Liver (tissue), 9 donors: ENCODE results near the gene SLC25A22. TPM values are rescaled to one million over a fixed set of nuclear protein-coding genes. Genes with fewer than 3 reads are reported as not detected.

ENCODE experiments used
- DNase-seq: peaks from one replicate; pipeline ENCODE4 v3.0.0-alpha.2; 2017; ENCODE audit warnings: low spot score
- H3K27ac ChIP-seq, 2 donors: one replicate each; pipeline ENCODE4 v1.7.0; 2013; ENCODE audit warnings: inconsistent platforms in 2 of 2, low read length in 2 of 2, control low read depth in 1 of 2, low read depth in 1 of 2, mild to moderate bottlenecking in 1 of 2
- H3K27me3 ChIP-seq, 4 donors: one replicate each; pipeline versions ENCODE4 v1.6.1 to v1.7.0; 2013; ENCODE audit warnings: low read length in 3 of 4, inconsistent platforms in 1 of 4, mild to moderate bottlenecking in 1 of 4, moderate library complexity in 1 of 4; ENCODE audit not compliant: control insufficient read depth in 4 of 4, insufficient read depth in 4 of 4
- H3K36me3 ChIP-seq, 4 donors: one replicate each; pipeline versions ENCODE4 v1.6.1 to v1.7.0; 2013; ENCODE audit warnings: low read length in 3 of 4, mild to moderate bottlenecking in 3 of 4, low read depth in 1 of 4, moderate library complexity in 1 of 4; ENCODE audit not compliant: control insufficient read depth in 4 of 4, insufficient read depth in 3 of 4
- H3K4me1 ChIP-seq, 4 donors: one replicate each; pipeline versions ENCODE4 v1.6.1 to v1.7.0; 2013; ENCODE audit warnings: low read length in 3 of 4, mild to moderate bottlenecking in 3 of 4, moderate library complexity in 1 of 4; ENCODE audit not compliant: control insufficient read depth in 4 of 4, insufficient read depth in 4 of 4
- H3K4me3 ChIP-seq, 3 donors: one replicate each; pipeline versions ENCODE4 v1.6.1 to v1.7.0; 2013; ENCODE audit warnings: low read length in 3 of 3, control low read depth in 1 of 3, low read depth in 1 of 3, mild to moderate bottlenecking in 1 of 3
- H3K9ac ChIP-seq, 2 donors: one replicate each; pipeline ENCODE4 v1.7.0; 2013; ENCODE audit warnings: low read length in 2 of 2, mild to moderate bottlenecking in 2 of 2, moderate library complexity in 2 of 2, control low read depth in 1 of 2, low read depth in 1 of 2
- H3K9me3 ChIP-seq, 4 donors: one replicate each; pipeline versions ENCODE4 v1.6.1 to v1.7.0; 2013; ENCODE audit warnings: low read length in 3 of 4; ENCODE audit not compliant: control insufficient read depth in 4 of 4
- EGR1 ChIP-seq, 2 donors: IDR thresholded peaks; 2 replicates each; pipeline ENCODE4 v1.6.1; 2016 to 2018; ENCODE audit warnings: antibody characterized with exemption in 2 of 2, low read depth in 2 of 2
- FOXA1 ChIP-seq: IDR thresholded peaks from 2 replicates; pipeline ENCODE4 v1.6.1; 2016; ENCODE audit warnings: antibody characterized with exemption
- GABPA ChIP-seq, 2 donors: IDR thresholded peaks in 1 of 2; conservative IDR thresholded peaks in 1 of 2; 2 replicates each; pipeline ENCODE4 v1.6.1; 2016; ENCODE audit warnings: antibody characterized with exemption in 2 of 2, mild to moderate bottlenecking in 1 of 2, moderate library complexity in 1 of 2
- HNF4A ChIP-seq, 2 donors: conservative IDR thresholded peaks; 2 replicates each; pipeline ENCODE4 v1.6.1; 2016; ENCODE audit warnings: antibody characterized with exemption in 2 of 2, mild to moderate bottlenecking in 2 of 2
- HNF4G ChIP-seq: IDR thresholded peaks from 2 replicates; pipeline ENCODE4 v1.6.1; 2016; ENCODE audit warnings: antibody characterized with exemption
- JUND ChIP-seq, 2 donors: IDR thresholded peaks; 2 replicates each; pipeline ENCODE4 v1.6.1; 2016; ENCODE audit warnings: antibody characterized with exemption in 2 of 2
- NR2F2 ChIP-seq: IDR thresholded peaks from 2 replicates; pipeline ENCODE4 v1.6.1; 2016; ENCODE audit warnings: antibody characterized with exemption
- RAD21 ChIP-seq, 2 donors: IDR thresholded peaks; 2 replicates each; pipeline ENCODE4 v1.6.1; 2016; ENCODE audit warnings: antibody characterized with exemption in 2 of 2, mild to moderate bottlenecking in 2 of 2
- RXRA ChIP-seq, 2 donors: IDR thresholded peaks; 2 replicates each; pipeline ENCODE4 v1.6.1; 2017 to 2018; ENCODE audit warnings: antibody characterized with exemption in 2 of 2, mild to moderate bottlenecking in 1 of 2
- SP1 ChIP-seq: IDR thresholded peaks from 2 replicates; pipeline ENCODE4 v1.6.1; 2018; ENCODE audit warnings: antibody characterized with exemption, mild to moderate bottlenecking
- YY1 ChIP-seq: IDR thresholded peaks from 2 replicates; pipeline ENCODE4 v1.6.1; 2016; ENCODE audit warnings: antibody characterized with exemption, mild to moderate bottlenecking
- WGBS: extraction: QIAGEN DNeasy Blood & Tissue Kit; methylation state at CpG from one replicate; pipeline ENCODE4 v1.1.7; 2013; 5-methylcytosine and 5-hydroxymethylcytosine counted together
- polyA plus RNA-seq, 2 donors: library from polyadenylated mRNA; stranded (reverse) in 1 of 2; unstranded in 1 of 2; fragments of 200-250 nt in 1 of 2; fragments of >200 nt in 1 of 2; fragmentation: Nextera tagmentation in 1 of 2; extraction: Ambion mirVana in 1 of 2; gene quantifications; one replicate each; pipeline versions ENCODE4 v1.2.1 to v1.2.3, GENCODE V29; 2013 to 2015
- total RNA-seq, 2 donors: library from RNA; depleted of rRNA; stranded (reverse); fragments of >200 nt; gene quantifications; one replicate each; pipeline ENCODE4 v1.2.3, GENCODE V29; 2014
- TF ChIP-seq, protein P1 (sequence below): IDR thresholded peaks from 2 replicates; pipeline ENCODE4 v1.6.1; 2016; ENCODE audit warnings: antibody characterized with exemption
- TF ChIP-seq, protein P2 (sequence below): IDR thresholded peaks from 2 replicates; pipeline ENCODE4 v1.6.1; 2016; ENCODE audit warnings: antibody characterized with exemption
- TF ChIP-seq, protein P3 (sequence below): fragments of 150-350 bp; IDR thresholded peaks from 2 replicates; pipeline ENCODE4 v1.5.1; 2017; ENCODE audit warnings: improper control_type of control experiment, low read depth, low read length; ENCODE audit not compliant: missing input control
- donor health status: healthy.
- donor health status: healthy.
- donor health status: healthy.
- donor health status: healthy.
- donor health status: healthy.

SLC25A22 gene
- total and polyA plus RNA-seq, 4 donors = 5.3 to 26.8 (median 12.1) TPM

- no peak for DNase-seq
- Histone ChIP-seq H3K4me1 (peaks cover 7 to 38% (median 26%) of the 10 kb centered on the region in 4 donors), H3K4me3 (no peak overlapping the region), H3K27me3 (no peaks in the 10 kb centered on the region), H3K36me3 (peaks cover 0 to 10% (median 5%) of the 10 kb centered on the region in 4 donors), H3K9ac (no peak overlapping the region), H3K9me3 (no peaks in the 10 kb centered on the region), H3K27ac (no peak overlapping the region)
- WGBS = 97% methylated on average over 15 of the region's 15 CpGs
- TF ChIP-seq GABPA (IDR thresholded peaks at IDR 0.05 in 1 of 2, conservative IDR thresholded peaks at IDR 0.05 in 1 of 2) (no peak), HNF4G (no peak), NR2F2 (no peak), SP1 (no peak), FOXA1 (no peak), JUND (IDR thresholded peaks at IDR 0.05) (no peak), HNF4A (conservative IDR thresholded peaks at IDR 0.05) (no peak)
- TF ChIP-seq, protein P1, sequence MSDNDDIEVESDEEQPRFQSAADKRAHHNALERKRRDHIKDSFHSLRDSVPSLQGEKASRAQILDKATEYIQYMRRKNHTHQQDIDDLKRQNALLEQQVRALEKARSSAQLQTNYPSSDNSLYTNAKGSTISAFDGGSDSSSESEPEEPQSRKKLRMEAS = no peak
- TF ChIP-seq, protein P2, sequence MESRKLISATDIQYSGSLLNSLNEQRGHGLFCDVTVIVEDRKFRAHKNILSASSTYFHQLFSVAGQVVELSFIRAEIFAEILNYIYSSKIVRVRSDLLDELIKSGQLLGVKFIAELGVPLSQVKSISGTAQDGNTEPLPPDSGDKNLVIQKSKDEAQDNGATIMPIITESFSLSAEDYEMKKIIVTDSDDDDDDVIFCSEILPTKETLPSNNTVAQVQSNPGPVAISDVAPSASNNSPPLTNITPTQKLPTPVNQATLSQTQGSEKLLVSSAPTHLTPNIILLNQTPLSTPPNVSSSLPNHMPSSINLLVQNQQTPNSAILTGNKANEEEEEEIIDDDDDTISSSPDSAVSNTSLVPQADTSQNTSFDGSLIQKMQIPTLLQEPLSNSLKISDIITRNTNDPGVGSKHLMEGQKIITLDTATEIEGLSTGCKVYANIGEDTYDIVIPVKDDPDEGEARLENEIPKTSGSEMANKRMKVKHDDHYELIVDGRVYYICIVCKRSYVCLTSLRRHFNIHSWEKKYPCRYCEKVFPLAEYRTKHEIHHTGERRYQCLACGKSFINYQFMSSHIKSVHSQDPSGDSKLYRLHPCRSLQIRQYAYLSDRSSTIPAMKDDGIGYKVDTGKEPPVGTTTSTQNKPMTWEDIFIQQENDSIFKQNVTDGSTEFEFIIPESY = no peak
Measured at GRCh38 chr11:792535-792821, 5.6 kb downstream of the SLC25A22 start.

- Histone ChIP-seq H3K4me1 (peaks cover 7 to 32% (median 20%) of the 10 kb centered on the region in 4 donors), H3K4me3 (no peak overlapping the region), H3K27me3 (no peaks in the 10 kb centered on the region), H3K27ac (no peak overlapping the region), H3K9me3 (no peaks in the 10 kb centered on the region), H3K36me3 (peaks cover 0 to 10% (median 6%) of the 10 kb centered on the region in 4 donors), H3K9ac (no peak overlapping the region)
- DNase-seq = no peak
- TF ChIP-seq RAD21 (IDR thresholded peaks at IDR 0.05) = no peak
- no peak for TF ChIP-seq HNF4G
- TF ChIP-seq, protein P3, sequence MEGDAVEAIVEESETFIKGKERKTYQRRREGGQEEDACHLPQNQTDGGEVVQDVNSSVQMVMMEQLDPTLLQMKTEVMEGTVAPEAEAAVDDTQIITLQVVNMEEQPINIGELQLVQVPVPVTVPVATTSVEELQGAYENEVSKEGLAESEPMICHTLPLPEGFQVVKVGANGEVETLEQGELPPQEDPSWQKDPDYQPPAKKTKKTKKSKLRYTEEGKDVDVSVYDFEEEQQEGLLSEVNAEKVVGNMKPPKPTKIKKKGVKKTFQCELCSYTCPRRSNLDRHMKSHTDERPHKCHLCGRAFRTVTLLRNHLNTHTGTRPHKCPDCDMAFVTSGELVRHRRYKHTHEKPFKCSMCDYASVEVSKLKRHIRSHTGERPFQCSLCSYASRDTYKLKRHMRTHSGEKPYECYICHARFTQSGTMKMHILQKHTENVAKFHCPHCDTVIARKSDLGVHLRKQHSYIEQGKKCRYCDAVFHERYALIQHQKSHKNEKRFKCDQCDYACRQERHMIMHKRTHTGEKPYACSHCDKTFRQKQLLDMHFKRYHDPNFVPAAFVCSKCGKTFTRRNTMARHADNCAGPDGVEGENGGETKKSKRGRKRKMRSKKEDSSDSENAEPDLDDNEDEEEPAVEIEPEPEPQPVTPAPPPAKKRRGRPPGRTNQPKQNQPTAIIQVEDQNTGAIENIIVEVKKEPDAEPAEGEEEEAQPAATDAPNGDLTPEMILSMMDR = no peak
- TF ChIP-seq NR2F2 = no peak
- TF ChIP-seq, protein P2 = no peak
- TF ChIP-seq FOXA1 = no peak
- no peak for TF ChIP-seq SP1
- TF ChIP-seq RXRA (IDR thresholded peaks at IDR 0.05) = no peak
- TF ChIP-seq JUND (IDR thresholded peaks at IDR 0.05) = no peak
- TF ChIP-seq YY1 = no peak
- TF ChIP-seq EGR1 (IDR thresholded peaks at IDR 0.05; ENCODE audit: low read depth in 2 of 2) = no peak
- no peak for TF ChIP-seq GABPA (IDR thresholded peaks at IDR 0.05 in 1 of 2, conservative IDR thresholded peaks at IDR 0.05 in 1 of 2)
- 93% methylated on average over 49 of the region's 49 CpGs for WGBS
Measured at GRCh38 chr11:791658-792534, 6.2 kb downstream of the SLC25A22 start.
